Right atrium auricular region (tissue), 2 donors: ENCODE measurements around the gene HACD4. TPM values are rescaled to one million over a fixed set of nuclear protein-coding genes. Genes with fewer than 3 reads are reported as not detected.

ENCODE experiments used
- DNase-seq: peaks from one replicate; pipeline ENCODE4 v3.0.0-alpha.2; 2019; ENCODE audit warnings: low spot score
- H3K27ac ChIP-seq, 2 donors: fragments of 200-600 bp; sonication (generic); 1 replicate in 1 of 2; 2 replicates in 1 of 2; pipeline ENCODE4 v1.5.1; 2016 to 2019
- H3K27me3 ChIP-seq, 2 donors: fragments of 200-600 bp; sonication (generic); one replicate each; pipeline versions ENCODE4 v1.5.1 to v1.6.0; 2017 to 2019
- H3K36me3 ChIP-seq: fragments of 200-600 bp; sonication (generic); one replicate; pipeline ENCODE4 v1.5.1; 2016
- H3K4me1 ChIP-seq, 2 donors: fragments of 200-600 bp; sonication (generic); one replicate each; pipeline versions ENCODE4 v1.5.1 to v1.6.0; 2017 to 2019
- H3K4me3 ChIP-seq, 2 donors: fragments of 200-600 bp; sonication (generic); 1 replicate in 1 of 2; 2 replicates in 1 of 2; pipeline ENCODE4 v1.5.1; 2017 to 2019; ENCODE audit warnings: mild to moderate bottlenecking in 1 of 2, moderate library complexity in 1 of 2
- H3K9me3 ChIP-seq, 2 donors: fragments of 200-600 bp; sonication (generic); one replicate each; pipeline ENCODE4 v1.5.1; 2019
- CTCF ChIP-seq, 2 donors: fragments of 200-600 bp; sonication (generic); IDR thresholded peaks; one replicate each; pipeline ENCODE4 v1.5.1; 2019; ENCODE audit warnings: antibody characterized with exemption in 2 of 2
- total RNA-seq, 2 donors: library from RNA; depleted of rRNA; stranded (reverse); fragments of >200 nt; gene quantifications; one replicate each; pipeline ENCODE4 v1.1.0, GENCODE V29; 2016

Gene HACD4
- total RNA-seq, 2 donors from 2014 or later: 0.82 to 1.7 TPM

GRCh38 chr9:21047281-21047691 is 15.8 kb upstream of the HACD4 start:
- Histone ChIP-seq H3K4me1 (no peaks in the 10 kb centered on the region), H3K9me3 (no peaks in the 10 kb centered on the region), H3K36me3 (no peaks in the 10 kb centered on the region), H3K4me3 (no peak overlapping the region), H3K27ac (no peak overlapping the region), H3K27me3 (no peaks in the 10 kb centered on the region)
- DNase-seq: no peak
- no peak for TF ChIP-seq CTCF (IDR thresholded peaks at IDR 0.05)

- Histone ChIP-seq H3K36me3 (no peaks in the 10 kb centered on the region), H3K27ac (no peak overlapping the region), H3K9me3 (no peaks in the 10 kb centered on the region), H3K4me3 (no peak overlapping the region), H3K4me1 (no peaks in the 10 kb centered on the region), H3K27me3 (no peaks in the 10 kb centered on the region)
- DNase-seq: no peak
- TF ChIP-seq CTCF (IDR thresholded peaks at IDR 0.05): no peak
These were observed 12.4 kb upstream of the HACD4 start for GRCh38 chr9:21043841-21044240.

- Histone ChIP-seq H3K4me3 (no peak overlapping the region), H3K27me3 (no peaks in the 10 kb centered on the region), H3K4me1 (no peaks in the 10 kb centered on the region), H3K27ac (no peak overlapping the region), H3K36me3 (no peaks in the 10 kb centered on the region), H3K9me3 (no peaks in the 10 kb centered on the region)
- no peak for TF ChIP-seq CTCF (IDR thresholded peaks at IDR 0.05)
- no peak for DNase-seq
These were observed 11.0 kb upstream of the HACD4 start for GRCh38 chr9:21042466-21042865.

- H3K27ac ChIP-seq: no peak overlapping the region
- DNase-seq: no peak
- no peak for TF ChIP-seq CTCF (IDR thresholded peaks at IDR 0.05)
- no peaks in the 10 kb centered on the region for H3K4me1 ChIP-seq
- no peaks in the 10 kb centered on the region for H3K36me3 ChIP-seq
- H3K9me3 ChIP-seq: no peaks in the 10 kb centered on the region
- H3K4me3 ChIP-seq: no peak overlapping the region
- H3K27me3 ChIP-seq: no peaks in the 10 kb centered on the region
These were observed 7.9 kb upstream of the HACD4 start for GRCh38 chr9:21039302-21039701.

DNA sequence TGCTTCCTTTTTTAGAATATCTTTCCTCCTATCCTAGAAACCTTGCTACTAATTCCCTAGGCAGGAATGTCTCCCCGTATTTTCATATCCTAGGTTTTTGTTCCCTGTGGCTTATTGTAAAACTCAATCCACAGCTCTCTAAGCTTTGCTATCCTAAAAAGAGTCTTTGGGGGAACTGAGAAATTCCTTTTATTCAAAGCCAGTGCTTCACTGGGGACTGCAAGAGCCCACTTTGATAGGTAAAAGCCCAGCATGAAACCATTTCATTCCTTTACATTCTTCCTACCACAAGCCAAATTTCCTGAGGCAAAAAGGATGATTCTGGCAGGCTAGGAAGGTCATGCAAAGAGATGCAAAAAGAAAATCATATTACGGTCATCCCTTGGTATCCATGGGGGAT is 5.8 kb upstream of the HACD4 start:
- Histone ChIP-seq H3K9me3 (no peaks in the 10 kb centered on the region), H3K27me3 (no peaks in the 10 kb centered on the region), H3K4me3 (no peak overlapping the region), H3K4me1 (no peaks in the 10 kb centered on the region), H3K27ac (no peak overlapping the region), H3K36me3 (no peaks in the 10 kb centered on the region)
- no peak for DNase-seq
- no peak for TF ChIP-seq CTCF (IDR thresholded peaks at IDR 0.05)

DNA sequence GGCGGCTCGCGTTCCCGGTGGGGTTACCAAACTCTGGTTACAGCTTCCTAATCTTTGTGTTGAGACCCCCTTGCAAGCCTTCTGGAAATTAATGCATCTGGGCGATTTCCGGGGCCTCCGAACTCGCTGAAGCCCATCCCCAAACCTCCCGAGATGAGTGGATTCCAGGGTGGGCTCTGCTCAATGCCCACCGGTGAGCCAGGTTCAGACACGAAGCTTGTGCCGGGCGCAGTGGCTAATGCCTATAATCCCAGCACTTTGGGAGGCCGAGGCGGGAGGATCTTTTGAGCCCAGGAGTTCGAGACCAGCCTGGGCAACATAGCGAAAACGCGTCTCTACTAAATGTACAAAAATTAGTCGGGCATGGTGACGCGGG is 356 bp upstream of the HACD4 start:
- no peaks in the 10 kb centered on the region for H3K36me3 ChIP-seq
- H3K4me1 ChIP-seq: peaks cover 0 to 13% of the 10 kb centered on the region in 2 donors
- no peak for TF ChIP-seq CTCF (IDR thresholded peaks at IDR 0.05)
- DNase-seq: no peak
- H3K27me3 ChIP-seq: no peaks in the 10 kb centered on the region
- no peaks in the 10 kb centered on the region for H3K9me3 ChIP-seq
- H3K27ac ChIP-seq: peak overlapping the region; percentile 64 to 67
- H3K4me3 ChIP-seq: peak overlapping the region; percentile 52 to 62
